GM18519 (cell line): ENCODE results near the gene RNPEPL1.
"Not testable (repeated sequence)": the region's sequence is repeated elsewhere in the genome, so short reads cannot be mapped to it uniquely, and the experiment has no call there.

Experiments used
- ATAC-seq: cut with Tn5 transposase; IDR thresholded peaks from one replicate; pipeline ENCODE4 v1.9.1; 2021; ENCODE audit warnings: mild to moderate bottlenecking, moderate library complexity; ENCODE audit not compliant: unreplicated experiment, low FRiP score

Gene RNPEPL1

DNA sequence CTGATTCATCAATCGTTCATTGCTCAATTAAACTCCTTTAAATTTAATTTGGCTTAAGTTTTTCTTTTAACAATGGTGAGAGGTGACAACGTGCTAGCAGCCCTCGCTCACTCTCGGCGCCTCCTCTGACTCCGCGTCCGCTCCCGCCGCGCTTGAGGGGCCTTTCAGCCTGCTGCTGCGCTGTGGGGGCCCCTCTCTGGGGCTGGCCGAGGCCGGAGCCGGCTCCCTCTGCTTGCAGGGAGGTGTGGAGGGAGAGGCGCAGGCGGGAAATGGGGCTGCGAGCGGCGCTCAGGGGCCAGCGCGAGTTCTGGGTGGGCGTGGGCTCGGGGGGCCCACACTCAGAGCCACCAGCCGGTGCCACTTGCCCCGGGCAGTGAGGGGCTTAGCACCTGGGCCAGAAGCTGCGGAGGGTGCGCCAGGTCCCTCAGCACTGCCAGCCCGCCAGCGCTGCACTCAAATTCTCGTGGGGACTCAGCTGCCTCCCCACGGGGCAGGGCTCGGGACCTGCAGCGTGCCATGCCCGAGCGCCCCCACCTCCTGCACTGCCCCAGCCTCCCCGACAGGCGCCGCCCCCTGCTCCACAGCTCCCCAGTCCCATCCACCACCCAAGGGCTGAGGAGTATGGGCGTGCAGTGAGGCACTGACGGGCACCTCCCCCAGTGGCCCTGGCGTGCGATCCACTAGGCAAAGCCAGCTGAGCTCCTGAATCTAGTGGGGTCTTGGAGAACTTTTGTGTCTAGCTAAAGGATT, 30.1 kb upstream of the RNPEPL1 start:
- no peak for ATAC-seq

DNA sequence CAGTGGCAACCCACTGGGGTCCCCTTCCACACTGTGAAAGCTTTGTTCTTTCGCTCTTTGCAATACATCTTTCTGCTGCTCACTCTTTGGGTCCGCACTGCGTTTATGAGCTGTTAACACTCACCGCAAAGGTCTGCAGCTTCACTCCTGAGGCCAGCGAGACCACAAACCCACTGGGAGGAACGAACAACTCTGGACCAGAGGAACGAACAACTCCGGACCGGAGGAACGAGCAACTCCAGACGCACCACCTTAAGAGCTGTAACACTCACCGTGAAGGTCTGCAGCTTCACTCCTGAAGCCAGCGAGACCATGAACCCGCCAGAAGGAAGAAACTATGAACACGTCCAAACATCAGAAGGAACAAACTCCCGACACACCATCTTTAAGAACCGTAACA, 29.2 kb upstream of the RNPEPL1 start:
- ATAC-seq, result not testable (repeated sequence)

DNA sequence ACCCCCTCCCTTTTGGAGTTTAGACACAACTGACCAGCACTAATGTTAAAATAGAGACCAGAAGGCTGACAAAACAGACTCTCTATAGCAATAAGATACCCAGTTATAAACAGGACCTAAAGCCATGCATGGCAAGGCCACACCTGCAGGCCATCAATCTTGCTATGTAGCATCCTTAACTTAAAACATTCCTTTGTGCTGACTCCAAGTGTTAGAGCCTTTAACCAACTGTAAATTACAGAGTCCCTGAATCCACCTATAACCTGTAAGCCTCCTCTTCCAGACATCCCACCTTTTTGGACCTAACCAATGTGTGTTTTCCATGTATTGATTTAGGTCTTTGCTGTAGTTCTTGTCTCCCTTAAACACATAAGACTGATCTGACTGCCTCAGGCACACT, 28.4 kb upstream of the RNPEPL1 start:
- ATAC-seq, result no peak

DNA sequence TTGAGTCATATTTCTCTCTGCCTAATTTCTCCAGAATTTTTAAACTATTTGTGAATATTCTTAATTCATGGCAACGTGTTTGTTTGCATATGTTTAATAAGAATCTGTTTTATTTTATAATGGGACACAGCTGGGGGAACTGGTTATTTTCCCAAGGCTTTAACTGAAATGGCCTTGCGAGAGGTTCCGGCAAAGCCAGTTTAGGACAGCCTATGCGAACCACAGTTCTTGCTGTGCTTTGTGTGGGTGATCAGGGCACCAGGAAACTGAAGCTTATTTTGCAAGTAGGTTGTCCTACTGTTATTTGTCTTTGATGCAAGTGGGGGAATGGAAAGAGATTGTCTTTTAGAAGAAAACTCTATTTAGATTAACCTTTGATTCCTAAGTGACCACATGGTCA, 17.0 kb upstream of the RNPEPL1 start:
- ATAC-seq, result no peak

DNA sequence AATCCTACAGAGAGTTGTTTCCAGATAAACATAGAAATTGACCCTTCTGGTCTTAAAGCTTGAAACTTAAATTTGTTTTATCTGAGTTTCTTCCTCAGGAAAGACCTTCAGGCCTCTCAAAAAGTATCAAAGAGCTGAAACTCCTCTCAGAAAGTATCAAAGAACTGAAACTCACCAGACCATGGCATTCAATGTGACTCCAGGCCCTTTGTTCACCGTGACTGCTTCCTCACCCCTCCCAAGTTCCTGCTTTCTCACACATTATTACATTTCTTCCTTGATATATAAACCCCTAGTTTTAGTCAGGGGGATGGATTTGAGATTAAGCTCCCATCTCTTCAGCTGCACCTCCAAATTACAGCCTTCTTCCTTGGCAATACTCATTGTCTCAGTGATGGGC, 16.5 kb upstream of the RNPEPL1 start:
- ATAC-seq, result no peak

DNA sequence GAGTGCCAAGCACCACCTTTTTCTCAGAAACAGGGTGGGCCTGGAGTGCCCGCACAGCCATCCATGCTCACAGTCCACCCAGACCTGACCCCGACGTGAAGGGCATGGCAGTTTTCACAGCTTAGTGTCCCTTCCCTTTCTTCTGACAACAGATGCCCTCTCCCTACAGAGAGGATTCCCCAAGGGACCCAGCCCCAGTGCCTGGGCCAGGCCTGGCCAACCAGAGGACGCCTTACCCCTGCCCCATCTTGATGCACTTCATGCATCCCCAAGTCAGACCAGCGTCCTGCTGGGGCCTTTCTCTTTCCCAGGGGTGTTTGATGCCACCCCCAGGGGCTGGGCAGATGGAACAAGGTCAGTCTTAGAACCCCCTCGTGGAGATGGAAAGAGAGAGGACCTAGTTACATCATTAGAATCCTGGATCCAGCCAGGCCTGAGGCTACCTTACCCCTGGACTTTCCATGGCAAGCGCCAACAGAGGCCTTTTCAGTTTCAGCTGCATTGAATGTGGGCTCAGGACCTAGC, 14.3 kb upstream of the RNPEPL1 start:
- ATAC-seq, result no peak

DNA sequence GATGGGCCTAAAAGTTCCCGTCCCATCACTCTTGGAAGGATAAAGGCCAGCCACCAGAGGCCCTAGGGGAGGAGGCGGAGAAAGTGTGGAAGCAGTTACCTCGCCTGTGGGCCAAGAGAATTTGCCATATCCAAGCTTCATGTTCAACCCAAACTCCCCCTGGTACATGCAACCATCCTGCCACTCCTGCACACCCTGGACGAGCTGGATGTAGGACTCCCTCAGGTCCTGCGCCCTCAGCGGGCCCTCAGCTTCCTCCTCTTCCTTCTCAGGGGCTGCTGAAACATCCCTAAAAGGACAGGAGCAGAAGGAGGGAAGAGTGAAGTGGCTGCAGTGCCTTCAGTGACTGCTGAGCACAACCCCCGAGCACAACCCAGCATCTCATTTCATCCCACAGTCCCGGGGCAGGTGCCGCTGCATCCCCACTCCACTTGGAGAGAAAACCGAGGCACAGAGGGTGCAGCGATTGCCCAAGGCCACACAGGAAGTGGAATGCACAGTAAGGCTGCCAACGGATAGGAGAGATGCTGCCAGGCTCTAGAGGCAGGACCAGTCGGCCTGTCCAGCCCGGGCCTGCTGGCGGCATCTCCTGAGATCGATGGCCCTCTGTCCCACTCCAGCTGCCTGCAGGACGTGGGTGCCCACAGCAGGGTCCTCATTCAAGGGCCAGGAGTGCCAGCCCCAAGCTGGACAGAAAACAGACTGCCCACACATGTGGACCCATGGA, 13.4 kb upstream of the RNPEPL1 start:
- ATAC-seq, result no peak

DNA sequence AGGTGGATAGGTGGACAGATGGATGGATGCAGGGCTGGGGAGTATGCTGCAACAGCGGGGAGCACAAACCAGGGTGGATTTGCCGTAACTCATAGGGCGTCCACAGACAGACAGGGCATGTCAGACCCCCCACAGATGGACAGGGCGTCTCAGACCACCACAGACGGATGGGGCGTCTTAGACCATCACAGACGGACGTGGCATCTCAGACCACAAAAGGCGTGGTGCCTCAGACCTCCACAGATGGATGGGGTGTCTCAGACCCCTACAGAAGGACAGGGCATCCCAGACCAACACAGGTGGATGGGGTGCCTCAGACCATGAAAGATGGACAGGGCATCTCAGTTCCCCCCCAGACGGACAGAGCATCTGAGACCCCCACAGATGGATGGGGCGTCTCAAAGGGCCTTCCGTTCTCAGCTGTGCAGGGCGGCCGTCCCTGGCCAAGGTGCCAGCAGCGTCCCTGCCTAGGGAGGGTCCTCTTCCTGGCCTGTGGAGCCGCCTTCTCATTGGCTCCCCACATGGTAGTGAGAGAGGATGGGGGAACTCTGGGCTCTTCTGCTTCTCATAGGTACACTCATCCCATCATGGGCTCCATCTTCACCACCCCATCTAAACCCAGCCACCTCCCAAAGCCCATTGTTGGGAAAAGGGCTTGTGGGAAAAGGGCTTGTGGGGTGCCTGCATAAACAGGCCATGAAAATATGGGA, 12.6 kb upstream of the RNPEPL1 start:
- no peak for ATAC-seq

DNA sequence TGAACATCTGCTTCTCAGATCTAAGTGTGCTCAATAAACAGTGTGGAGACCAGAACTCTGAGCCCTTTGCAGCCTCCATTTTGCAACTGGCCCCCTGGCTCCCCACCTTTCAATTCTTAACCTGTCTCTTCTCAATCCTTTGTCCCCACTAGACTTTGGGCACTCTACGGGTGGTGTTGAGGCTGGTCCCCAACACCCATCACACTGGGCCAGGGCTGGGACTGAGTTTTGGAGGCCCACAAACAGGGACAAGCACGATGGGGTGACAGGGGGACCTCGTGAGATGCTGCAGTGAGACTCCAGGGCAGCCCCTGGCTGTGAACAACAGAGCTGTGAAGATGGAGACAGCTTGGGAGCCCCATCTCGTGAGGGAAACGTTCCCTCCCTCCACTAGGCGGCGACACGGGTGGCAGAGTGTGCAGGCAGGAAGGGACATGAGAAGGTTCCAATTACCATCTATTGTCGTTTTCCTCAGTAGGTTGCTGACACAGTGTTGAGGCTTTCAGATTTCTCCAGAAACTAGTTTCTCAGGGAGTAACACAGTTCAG, 11.7 kb upstream of the RNPEPL1 start:
- ATAC-seq, result no peak

DNA sequence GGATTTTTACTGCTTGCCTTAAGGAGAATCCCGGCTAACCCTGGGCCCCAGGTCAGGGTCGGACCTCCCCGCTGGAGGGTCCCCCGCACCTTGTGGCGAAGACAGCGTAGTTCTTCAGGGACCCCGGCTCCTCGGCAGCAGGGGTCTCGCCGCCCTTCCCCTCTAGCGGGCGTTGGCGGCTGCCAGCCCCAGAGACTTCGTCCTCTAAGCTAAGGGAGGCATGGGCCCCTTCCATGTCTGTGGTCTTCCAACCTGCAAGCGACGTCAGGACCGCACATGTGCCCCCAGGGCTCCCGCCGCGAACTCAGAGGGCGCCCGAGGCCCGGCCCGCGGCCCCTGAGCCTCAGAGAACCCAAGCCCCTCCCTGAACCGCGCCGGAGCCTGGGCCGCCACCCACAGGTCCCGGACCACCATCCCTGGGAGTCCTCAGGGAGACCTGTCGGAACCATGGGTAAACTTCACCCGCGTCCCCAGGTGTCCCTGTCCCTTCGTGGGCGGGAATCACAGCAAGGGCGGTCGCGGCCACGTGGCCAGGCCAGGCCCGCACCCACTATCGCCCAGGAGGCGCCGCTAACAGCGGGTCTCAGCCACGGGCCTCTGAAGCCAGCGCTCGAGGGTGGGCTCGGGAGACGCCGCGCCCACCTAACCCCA, 11.1 kb upstream of the RNPEPL1 start:
- ATAC-seq, result no peak

DNA sequence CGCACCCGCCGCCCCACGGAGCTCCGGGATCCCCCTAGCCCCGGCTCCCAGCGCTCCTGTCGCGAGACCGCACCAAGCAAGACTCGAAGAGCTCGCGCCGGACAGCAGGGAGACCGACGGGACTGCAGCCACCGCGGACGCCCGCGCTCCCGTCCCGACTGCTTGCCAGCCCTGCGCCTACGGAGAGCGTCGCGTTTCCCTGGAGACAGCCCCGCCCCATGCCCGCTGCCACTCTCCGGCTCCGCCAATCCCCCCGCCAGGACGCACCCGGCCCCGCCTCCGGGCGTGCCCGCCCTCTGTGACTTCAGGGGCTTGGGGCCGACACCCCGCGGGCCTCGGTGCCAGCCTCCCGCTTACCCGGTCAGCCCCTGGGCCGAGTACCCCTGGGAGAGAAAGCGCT, 10.5 kb upstream of the RNPEPL1 start, which contains the start of gene ANKMY1:
Gene ANKMY1 (minus strand): TSS at position 181 of the 400 bp plus-strand sequence. CDS start 653 bp downstream, outside the sequence.
- no peak for ATAC-seq

DNA sequence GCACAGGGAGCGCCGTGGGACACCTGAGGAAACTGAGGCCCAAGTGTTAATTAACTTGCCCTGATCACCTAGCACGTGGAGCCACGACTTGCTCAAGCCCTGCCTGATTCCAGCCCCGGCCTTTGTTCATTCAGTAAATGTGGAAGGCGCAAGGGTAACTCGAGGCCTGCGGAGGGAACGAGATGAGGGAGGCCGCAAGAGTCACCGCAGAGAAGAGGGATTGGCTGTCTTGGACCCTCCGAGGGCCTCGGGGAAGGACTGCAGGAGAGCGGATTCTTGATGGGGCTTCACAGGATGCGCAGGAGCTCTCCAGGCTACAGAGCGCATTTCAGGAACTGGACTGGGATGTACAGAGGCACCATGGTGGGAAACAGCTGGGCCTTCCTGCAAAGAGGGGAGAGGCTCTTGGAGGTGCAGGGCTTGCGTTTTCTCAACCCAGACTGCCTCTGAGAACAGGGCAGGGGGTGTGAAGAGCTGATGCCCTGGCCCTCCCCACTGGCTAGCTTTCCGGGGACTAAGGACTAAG, 10.0 kb upstream of the RNPEPL1 start:
- no peak for ATAC-seq

DNA sequence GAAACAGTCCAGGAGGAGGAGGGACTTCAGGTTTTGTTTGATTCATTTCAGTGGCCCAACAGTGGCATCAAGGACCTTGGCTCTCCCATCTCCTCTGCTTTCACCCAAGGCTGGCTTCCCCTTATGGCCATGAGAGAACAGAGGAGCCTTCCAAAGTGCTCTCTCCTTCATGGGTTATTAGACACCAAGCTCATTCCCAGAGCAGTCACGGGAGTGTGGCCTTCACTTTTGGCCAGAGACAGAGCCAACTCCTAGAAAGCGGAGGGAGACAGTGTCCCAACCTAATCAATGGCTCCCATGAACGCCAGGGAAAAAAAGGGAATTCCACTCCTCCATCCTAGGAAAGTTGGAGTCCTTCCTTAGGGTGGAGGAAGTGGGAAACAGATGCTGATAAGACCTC, 9.0 kb upstream of the RNPEPL1 start:
- ATAC-seq, result no peak

DNA sequence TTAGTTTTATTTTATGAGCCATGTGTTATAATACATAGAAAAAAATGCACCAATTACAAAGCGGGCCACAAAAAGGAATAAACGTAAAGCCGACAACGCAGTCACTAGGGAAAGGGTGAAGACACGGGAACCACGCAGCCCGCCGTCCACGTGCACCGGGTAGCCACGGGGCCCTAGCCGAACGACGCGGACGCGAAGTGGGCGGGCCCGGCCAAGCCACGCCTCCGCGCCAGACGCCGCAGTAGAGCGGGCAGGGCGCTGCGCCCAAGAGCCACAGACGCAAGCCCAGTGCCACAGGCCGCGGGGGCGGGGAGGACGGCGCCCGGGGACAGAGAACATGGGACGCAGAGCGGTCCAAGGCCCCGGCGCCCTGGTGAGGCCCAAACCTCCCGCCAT, 8.2 kb upstream of the RNPEPL1 start, which contains the start of gene DUSP28:
Gene DUSP28 (plus strand): TSS at position 274 of the 396 bp plus-strand sequence. CDS start 328 bp downstream, outside the sequence.
- peak; percentile 37 for ATAC-seq

DNA sequence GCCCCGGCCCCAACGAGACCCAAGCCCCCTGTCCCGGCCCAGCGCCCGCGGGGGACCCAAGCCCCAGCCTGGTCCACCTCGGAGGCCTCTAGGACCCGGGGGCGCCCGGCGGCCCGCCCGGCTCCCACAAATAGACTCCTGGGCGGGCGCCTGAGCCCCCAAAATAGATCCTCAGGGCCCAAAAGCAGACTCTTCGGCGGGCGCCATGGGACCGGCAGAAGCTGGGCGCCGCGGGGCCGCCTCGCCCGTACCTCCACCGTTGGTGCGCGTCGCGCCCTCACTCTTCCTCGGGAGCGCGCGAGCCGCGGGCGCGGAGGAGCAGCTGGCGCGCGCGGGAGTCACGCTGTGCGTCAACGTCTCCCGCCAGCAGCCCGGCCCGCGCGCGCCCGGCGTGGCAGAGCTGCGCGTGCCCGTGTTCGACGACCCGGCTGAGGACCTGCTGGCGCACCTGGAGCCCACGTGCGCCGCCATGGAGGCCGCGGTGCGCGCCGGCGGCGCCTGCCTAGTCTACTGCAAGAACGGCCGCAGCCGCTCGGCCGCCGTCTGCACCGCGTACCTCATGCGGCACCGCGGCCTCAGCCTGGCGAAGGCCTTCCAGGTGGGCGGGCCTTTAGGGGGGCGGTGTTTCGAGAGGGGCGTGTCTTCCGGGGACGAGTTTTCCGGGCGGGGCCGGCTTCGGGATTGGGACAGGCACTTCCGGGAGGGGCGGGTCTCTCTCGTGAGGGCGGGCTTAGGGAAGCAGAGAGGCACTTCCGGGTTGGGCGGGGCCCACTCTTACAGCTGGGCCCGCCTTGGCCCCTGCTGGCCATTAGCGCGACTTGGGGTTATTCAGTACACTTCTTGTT, 7.6 kb upstream of the RNPEPL1 start:
- ATAC-seq, result peak; percentile 35

DNA sequence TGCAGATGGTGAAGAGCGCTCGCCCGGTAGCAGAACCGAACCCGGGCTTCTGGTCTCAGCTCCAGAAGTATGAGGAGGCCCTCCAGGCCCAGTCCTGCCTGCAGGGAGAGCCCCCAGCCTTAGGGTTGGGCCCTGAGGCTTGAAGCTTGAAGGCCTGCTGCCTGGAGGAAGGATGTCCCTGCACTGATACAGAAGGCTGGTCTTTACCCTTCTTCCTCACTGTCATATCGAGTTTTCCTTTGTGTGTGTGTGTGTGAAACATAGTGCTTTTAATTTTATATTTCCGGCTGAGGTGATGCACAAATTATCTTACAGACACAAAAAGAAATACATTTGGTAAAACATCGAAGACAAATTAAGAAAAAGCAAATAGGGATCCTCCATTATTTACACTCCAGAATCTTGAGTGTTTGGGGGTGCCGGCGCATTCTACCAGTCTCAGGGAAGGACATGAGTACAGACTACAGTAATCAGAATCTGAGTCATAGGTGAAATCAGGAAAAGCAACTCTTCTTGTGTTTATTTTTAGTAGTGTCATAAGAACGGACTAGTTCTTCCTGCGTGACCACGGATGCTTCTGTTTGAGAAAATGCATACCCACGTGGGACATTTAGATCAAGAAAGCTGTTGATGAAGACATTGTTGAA, 6.8 kb upstream of the RNPEPL1 start:
- ATAC-seq, result no peak

DNA sequence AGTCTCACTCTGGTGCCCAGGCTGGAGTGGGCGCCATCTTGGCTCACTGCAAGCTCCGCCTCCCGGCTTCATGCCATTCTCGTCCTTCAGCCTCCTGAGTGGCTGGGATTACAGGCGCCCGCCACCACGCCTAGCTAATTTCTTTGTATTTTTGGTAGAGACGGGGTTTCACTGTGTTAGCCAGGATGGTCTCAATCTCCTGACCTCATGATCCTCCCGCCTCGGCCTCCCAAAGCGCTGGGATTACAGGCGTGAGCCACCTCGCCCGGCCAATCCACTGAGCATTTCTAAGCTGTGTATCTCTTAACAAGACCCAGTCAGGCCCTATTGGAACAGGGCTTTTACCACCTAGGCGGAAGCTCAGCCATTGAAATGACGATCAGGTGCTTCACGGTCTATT, 5.1 kb upstream of the RNPEPL1 start:
- ATAC-seq, result not testable (repeated sequence)

DNA sequence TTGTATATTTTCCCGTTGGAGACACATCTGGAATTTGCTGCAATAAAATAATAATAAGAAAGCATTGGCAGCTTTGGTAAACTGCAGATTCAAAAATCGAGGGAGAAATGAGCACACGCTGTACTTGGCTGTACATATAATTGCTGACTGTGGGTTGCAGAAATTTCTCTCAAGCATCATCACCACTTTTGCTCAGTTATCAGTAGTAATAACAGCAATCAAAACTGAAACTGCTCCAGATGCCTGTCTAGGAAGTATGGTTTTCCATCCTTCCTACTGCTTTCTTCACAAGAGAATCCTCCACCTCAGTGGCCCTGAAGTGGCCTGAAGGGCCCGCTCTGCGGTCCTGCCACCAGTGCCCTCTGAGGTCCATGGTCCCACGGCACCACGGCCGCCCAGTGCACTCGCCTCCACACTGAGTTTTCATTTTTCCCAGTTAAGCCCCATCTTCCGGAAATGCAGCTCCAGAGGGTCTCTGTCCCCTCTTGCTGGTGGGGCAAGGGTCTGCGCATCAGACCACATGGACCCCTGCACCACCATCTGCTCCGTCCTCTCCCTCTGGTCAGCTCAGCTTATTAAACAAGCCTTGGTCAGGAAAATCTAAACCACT, 4.2 kb upstream of the RNPEPL1 start:
- no peak for ATAC-seq
